ENCODE data around the gene RGS18.

DNA sequence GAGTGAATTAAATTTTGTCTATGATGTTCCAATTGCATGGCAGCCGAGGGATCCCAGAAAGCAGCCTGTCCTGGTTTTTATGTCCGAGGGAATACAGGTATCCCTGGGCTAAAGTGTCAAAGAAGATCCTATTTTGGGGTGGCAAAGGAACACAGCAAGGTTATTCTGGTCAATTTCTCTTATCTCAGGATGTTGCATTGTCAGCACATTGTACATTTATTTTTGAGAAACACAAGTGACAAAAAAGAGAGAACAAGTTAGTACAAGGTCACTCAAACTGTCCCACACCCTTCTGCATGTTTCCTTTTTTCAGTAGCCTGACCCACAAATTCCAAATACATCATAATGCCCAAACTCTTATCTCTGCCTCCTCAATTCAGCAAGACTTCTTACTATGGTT is 17.7 kb downstream of the RGS18 start:
- no peak for TF ChIP-seq TEAD4 (IDR thresholded peaks at IDR 0.05)
- TF ChIP-seq TAF1 (IDR thresholded peaks at IDR 0.05; ENCODE audit: low read depth) = no peak
- TF ChIP-seq CEBPB (IDR thresholded peaks at IDR 0.05) = no peak
- no peak for TF ChIP-seq CREB1 (IDR thresholded peaks at IDR 0.05; ENCODE audit: low read depth)
- TF ChIP-seq EGR1 (IDR thresholded peaks at IDR 0.05) = no peak
- TF ChIP-seq, protein P1, sequence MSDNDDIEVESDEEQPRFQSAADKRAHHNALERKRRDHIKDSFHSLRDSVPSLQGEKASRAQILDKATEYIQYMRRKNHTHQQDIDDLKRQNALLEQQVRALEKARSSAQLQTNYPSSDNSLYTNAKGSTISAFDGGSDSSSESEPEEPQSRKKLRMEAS (IDR thresholded peaks at IDR 0.05) = no peak
- TF ChIP-seq FOXM1 (IDR thresholded peaks at IDR 0.05; ENCODE audit: borderline replicate concordance, low read depth) = no peak
- no peak for TF ChIP-seq NFIC (IDR thresholded peaks at IDR 0.05)
- TF ChIP-seq, protein P2, sequence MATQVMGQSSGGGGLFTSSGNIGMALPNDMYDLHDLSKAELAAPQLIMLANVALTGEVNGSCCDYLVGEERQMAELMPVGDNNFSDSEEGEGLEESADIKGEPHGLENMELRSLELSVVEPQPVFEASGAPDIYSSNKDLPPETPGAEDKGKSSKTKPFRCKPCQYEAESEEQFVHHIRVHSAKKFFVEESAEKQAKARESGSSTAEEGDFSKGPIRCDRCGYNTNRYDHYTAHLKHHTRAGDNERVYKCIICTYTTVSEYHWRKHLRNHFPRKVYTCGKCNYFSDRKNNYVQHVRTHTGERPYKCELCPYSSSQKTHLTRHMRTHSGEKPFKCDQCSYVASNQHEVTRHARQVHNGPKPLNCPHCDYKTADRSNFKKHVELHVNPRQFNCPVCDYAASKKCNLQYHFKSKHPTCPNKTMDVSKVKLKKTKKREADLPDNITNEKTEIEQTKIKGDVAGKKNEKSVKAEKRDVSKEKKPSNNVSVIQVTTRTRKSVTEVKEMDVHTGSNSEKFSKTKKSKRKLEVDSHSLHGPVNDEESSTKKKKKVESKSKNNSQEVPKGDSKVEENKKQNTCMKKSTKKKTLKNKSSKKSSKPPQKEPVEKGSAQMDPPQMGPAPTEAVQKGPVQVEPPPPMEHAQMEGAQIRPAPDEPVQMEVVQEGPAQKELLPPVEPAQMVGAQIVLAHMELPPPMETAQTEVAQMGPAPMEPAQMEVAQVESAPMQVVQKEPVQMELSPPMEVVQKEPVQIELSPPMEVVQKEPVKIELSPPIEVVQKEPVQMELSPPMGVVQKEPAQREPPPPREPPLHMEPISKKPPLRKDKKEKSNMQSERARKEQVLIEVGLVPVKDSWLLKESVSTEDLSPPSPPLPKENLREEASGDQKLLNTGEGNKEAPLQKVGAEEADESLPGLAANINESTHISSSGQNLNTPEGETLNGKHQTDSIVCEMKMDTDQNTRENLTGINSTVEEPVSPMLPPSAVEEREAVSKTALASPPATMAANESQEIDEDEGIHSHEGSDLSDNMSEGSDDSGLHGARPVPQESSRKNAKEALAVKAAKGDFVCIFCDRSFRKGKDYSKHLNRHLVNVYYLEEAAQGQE (IDR thresholded peaks at IDR 0.05; ENCODE audit: low read depth) = no peak
- no peak for TF ChIP-seq EP300 (IDR thresholded peaks at IDR 0.05; ENCODE audit: borderline replicate concordance)
- no peak for TF ChIP-seq TCF12 (IDR thresholded peaks at IDR 0.05; ENCODE audit: low read depth)
